SK-N-SH treated with all-trans-retinoic acid at 6 μM for 48 hours (cell line): Measurements from ENCODE around the gene SSUH2.

ENCODE experiments used
- ARNTL ChIP-seq: fragments of 450-650 bp; formaldehyde crosslinking; IDR thresholded peaks from 2 replicates; pipeline ENCODE4 v1.5.0; 2020; ENCODE audit warnings: low read depth, mild to moderate bottlenecking, moderate library complexity, borderline replicate concordance
- BACH2 ChIP-seq: fragments of 250-450 bp; sonication (Bioruptor Pico); IDR thresholded peaks from 2 replicates; pipeline ENCODE4 v1.9.0; 2021; ENCODE audit warnings: mild to moderate bottlenecking, borderline replicate concordance
- CSDC2 ChIP-seq: fragments of 250-450 bp; sonication (Bioruptor Pico); IDR thresholded peaks from 2 replicates; pipeline ENCODE4 v1.5.0; 2020; ENCODE audit warnings: mild to moderate bottlenecking, moderate library complexity
- ESRRG ChIP-seq: fragments of 250-450 bp; sonication (Bioruptor Pico); IDR thresholded peaks from 2 replicates; pipeline ENCODE4 v1.6.1; 2021; ENCODE audit warnings: mild to moderate bottlenecking
- GLIS3 ChIP-seq: fragments of 250-450 bp; sonication (Bioruptor Pico); IDR thresholded peaks from 2 replicates; pipeline ENCODE4 v1.5.0; 2020; ENCODE audit warnings: mild to moderate bottlenecking, moderate library complexity
- ISL1 ChIP-seq: fragments of 250-450 bp; sonication (Bioruptor Pico); IDR thresholded peaks from 2 replicates; pipeline ENCODE4 v2.1.2; 2022; ENCODE audit warnings: mild to moderate bottlenecking, moderate library complexity
- OSR1 ChIP-seq: fragments of 250-450 bp; sonication (Bioruptor Pico); IDR thresholded peaks from 2 replicates; pipeline ENCODE4 v1.8.0; 2022; ENCODE audit warnings: moderate library complexity, mild to moderate bottlenecking, inconsistent platforms
- TOX ChIP-seq: fragments of 250-450 bp; sonication (Bioruptor Pico); IDR thresholded peaks from 2 replicates; pipeline ENCODE4 v1.8.0; 2021; ENCODE audit warnings: mild to moderate bottlenecking, moderate library complexity, borderline replicate concordance
- ZC3H10 ChIP-seq: fragments of 250-450 bp; sonication (Bioruptor Pico); IDR thresholded peaks from 2 replicates; pipeline ENCODE4 v1.5.1; 2021; ENCODE audit warnings: mild to moderate bottlenecking, moderate library complexity
- ZFP3 ChIP-seq: fragments of 250-450 bp; sonication (Bioruptor Pico); IDR thresholded peaks from 2 replicates; pipeline ENCODE4 v1.5.0; 2020; ENCODE audit warnings: mild to moderate bottlenecking, moderate library complexity
- TF ChIP-seq, protein P1 (sequence below): fragments of 250-450 bp; sonication (Bioruptor Pico); IDR thresholded peaks from 2 replicates; pipeline ENCODE4 v1.8.0; 2020; ENCODE audit warnings: mild to moderate bottlenecking, moderate library complexity, borderline replicate concordance
- TF ChIP-seq, protein P2 (sequence below): fragments of 250-450 bp; sonication (Bioruptor Pico); IDR thresholded peaks from 2 replicates; pipeline ENCODE4 v1.5.1; 2020; ENCODE audit warnings: low read depth, mild to moderate bottlenecking, moderate library complexity

DNA sequence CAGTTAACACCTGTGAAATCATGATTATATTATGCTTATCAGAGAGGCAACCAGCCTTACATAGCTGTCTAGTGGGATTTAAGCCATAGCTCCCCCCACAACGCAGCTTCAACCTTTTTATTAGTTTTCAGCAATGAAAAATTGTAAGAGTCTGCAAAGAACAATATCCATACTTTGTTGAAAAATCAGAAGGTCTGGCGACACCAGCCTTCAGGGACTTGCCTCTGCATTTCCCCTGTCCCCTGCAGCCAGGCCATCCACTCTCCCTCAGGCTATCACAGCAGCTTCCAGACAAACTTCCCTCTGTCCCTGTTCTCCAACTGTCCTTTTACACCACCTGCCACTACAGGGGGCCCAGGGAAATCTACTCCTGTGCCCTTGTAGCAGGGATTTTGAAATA lies 59.9 kb downstream of the SSUH2 start:
- no peak for TF ChIP-seq ZFP3 (CRISPR knock-in tag)
- no peak for TF ChIP-seq GLIS3 (CRISPR knock-in tag)
- no peak for TF ChIP-seq ISL1 (CRISPR knock-in tag)
- TF ChIP-seq, protein P1, sequence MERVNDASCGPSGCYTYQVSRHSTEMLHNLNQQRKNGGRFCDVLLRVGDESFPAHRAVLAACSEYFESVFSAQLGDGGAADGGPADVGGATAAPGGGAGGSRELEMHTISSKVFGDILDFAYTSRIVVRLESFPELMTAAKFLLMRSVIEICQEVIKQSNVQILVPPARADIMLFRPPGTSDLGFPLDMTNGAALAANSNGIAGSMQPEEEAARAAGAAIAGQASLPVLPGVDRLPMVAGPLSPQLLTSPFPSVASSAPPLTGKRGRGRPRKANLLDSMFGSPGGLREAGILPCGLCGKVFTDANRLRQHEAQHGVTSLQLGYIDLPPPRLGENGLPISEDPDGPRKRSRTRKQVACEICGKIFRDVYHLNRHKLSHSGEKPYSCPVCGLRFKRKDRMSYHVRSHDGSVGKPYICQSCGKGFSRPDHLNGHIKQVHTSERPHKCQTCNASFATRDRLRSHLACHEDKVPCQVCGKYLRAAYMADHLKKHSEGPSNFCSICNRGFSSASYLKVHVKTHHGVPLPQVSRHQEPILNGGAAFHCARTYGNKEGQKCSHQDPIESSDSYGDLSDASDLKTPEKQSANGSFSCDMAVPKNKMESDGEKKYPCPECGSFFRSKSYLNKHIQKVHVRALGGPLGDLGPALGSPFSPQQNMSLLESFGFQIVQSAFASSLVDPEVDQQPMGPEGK: no peak
- no peak for TF ChIP-seq TOX (CRISPR knock-in tag)
- TF ChIP-seq, protein P2, sequence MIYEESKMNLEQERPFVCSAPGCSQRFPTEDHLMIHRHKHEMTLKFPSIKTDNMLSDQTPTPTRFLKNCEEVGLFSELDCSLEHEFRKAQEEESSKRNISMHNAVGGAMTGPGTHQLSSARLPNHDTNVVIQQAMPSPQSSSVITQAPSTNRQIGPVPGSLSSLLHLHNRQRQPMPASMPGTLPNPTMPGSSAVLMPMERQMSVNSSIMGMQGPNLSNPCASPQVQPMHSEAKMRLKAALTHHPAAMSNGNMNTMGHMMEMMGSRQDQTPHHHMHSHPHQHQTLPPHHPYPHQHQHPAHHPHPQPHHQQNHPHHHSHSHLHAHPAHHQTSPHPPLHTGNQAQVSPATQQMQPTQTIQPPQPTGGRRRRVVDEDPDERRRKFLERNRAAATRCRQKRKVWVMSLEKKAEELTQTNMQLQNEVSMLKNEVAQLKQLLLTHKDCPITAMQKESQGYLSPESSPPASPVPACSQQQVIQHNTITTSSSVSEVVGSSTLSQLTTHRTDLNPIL (CRISPR knock-in tag): no peak
- TF ChIP-seq ESRRG (CRISPR knock-in tag): no peak
- no peak for TF ChIP-seq CSDC2
- no peak for TF ChIP-seq BACH2
- TF ChIP-seq OSR1 (CRISPR knock-in tag): no peak
- TF ChIP-seq ARNTL: no peak
- TF ChIP-seq ZC3H10 (CRISPR knock-in tag): no peak
